SK-N-SH (cell line): Measurements from ENCODE around the gene MTAP. TPM values are rescaled to one million over a fixed set of nuclear protein-coding genes. Genes with fewer than 3 reads are reported as not detected.

Experiments
- CTCF ChIA-PET: fragments of 300-600, 350-600 bp; formaldehyde crosslinking; extraction: SDS; loops from one replicate; lab custom pipeline; 2021; lab: Yijun Ruan, JAX
- POLR2A ChIA-PET: fragments of 350-600 bp; sonication (Branson Sonifier 250); formaldehyde crosslinking; extraction: SDS; loops from one replicate; lab custom pipeline; 2020; ENCODE audit warnings: antibody characterized with exemption, inconsistent platforms; lab: Yijun Ruan, JAX
- DNase-seq: peaks from one replicate; pipeline ENCODE4 v3.0.0; 2012
- H2AFZ ChIP-seq: fragments of 200-600 bp; sonication (generic); 2 replicates; pipeline ENCODE4 v1.8.1; 2016; ENCODE audit warnings: antibody characterized with exemption, mild to moderate bottlenecking, low read depth
- H3F3A ChIP-seq: fragments of 200-600 bp; sonication (generic); replicated peaks from 2 replicates; pipeline ENCODE3; 2016; ENCODE audit warnings: antibody characterized with exemption, mild to moderate bottlenecking; ENCODE audit not compliant: insufficient read depth
- H3K27ac ChIP-seq, 2 experiments: fragments of 200-500 bp in 1 of 2; fragments of 200-600 bp in 1 of 2; sonication (Bioruptor generic) in 1 of 2; sonication (generic), shearing (Covaris generic) in 1 of 2; 2 replicates each; pipeline versions ENCODE4 v1.5.1 to v1.6.1; 2014 to 2016; ENCODE audit warnings: low read depth in 2 of 2, inconsistent platforms in 1 of 2, low read length in 1 of 2, mild to moderate bottlenecking in 1 of 2, mixed read lengths in 1 of 2
- H3K27me3 ChIP-seq: fragments of 200-600 bp; sonication (generic), shearing (Covaris generic); 2 replicates; pipeline ENCODE4 v1.6.1; 2016; ENCODE audit warnings: mixed run types; ENCODE audit not compliant: insufficient read depth
- H3K36me3 ChIP-seq, 2 experiments: fragments of 200-500 bp in 1 of 2; fragments of 200-600 bp in 1 of 2; sonication (Bioruptor generic) in 1 of 2; sonication (generic) in 1 of 2; replicated peaks in 1 of 2; 2 replicates each; pipeline versions ENCODE3 to v1.5.1; 2014 to 2016; ENCODE audit warnings: low read length in 1 of 2, mild to moderate bottlenecking in 1 of 2; ENCODE audit not compliant: insufficient read depth in 2 of 2, control insufficient read depth in 1 of 2
- H3K4me1 ChIP-seq, 2 experiments: fragments of 200-500 bp in 1 of 2; fragments of 200-600 bp in 1 of 2; sonication (Bioruptor generic) in 1 of 2; sonication (generic), shearing (Covaris generic) in 1 of 2; 2 replicates each; pipeline versions ENCODE4 v1.5.1 to v1.6.1; 2014 to 2016; ENCODE audit warnings: low read depth in 1 of 2, low read length in 1 of 2, mixed run types in 1 of 2; ENCODE audit not compliant: insufficient read depth in 2 of 2, control insufficient read depth in 1 of 2
- H3K4me2 ChIP-seq: fragments of 200-600 bp; sonication (generic), shearing (Covaris generic); 2 replicates; pipeline ENCODE4 v1.6.1; 2017; ENCODE audit warnings: mixed run types
- H3K4me3 ChIP-seq, 2 experiments: fragments of 200-500 bp in 1 of 2; fragments of 200-600 bp in 1 of 2; sonication (Bioruptor generic) in 1 of 2; sonication (generic), shearing (Covaris generic) in 1 of 2; 2 replicates each; pipeline versions ENCODE4 v1.5.1 to v1.8.1; 2014 to 2016; ENCODE audit warnings: low read depth in 2 of 2, inconsistent platforms in 1 of 2, low read length in 1 of 2, mild to moderate bottlenecking in 1 of 2, mixed read lengths in 1 of 2, moderate library complexity in 1 of 2
- H3K79me2 ChIP-seq: fragments of 200-600 bp; sonication (generic); 2 replicates; pipeline ENCODE4 v1.8.1; 2017; ENCODE audit warnings: mild to moderate bottlenecking; ENCODE audit not compliant: insufficient read depth
- H3K9ac ChIP-seq: fragments of 200-600 bp; sonication (generic); 2 replicates; pipeline ENCODE4 v1.6.1; 2017; ENCODE audit warnings: mixed run types
- H3K9me2 ChIP-seq: fragments of 200-600 bp; sonication (generic); 2 replicates; pipeline ENCODE4 v1.6.1; 2017; ENCODE audit warnings: mixed run types
- H3K9me3 ChIP-seq: fragments of 200-600 bp; sonication (generic); 2 replicates; pipeline ENCODE4 v1.6.1; 2017; ENCODE audit warnings: mixed run types, mild to moderate bottlenecking, moderate library complexity
- H4K20me1 ChIP-seq: fragments of 200-600 bp; sonication (generic); 2 replicates; pipeline ENCODE4 v1.6.1; 2017; ENCODE audit warnings: mild to moderate bottlenecking, mixed run types; ENCODE audit not compliant: insufficient read depth
- CHD2 ChIP-seq: fragments of 150-350 bp; IDR thresholded peaks from 2 replicates; pipeline ENCODE4 v1.6.1; 2018; ENCODE audit warnings: low read length; ENCODE audit not compliant: partially characterized antibody
- ELF1 ChIP-seq: IDR thresholded peaks from 2 replicates; pipeline ENCODE4 v1.4.0; 2012
- EP300 ChIP-seq, 2 experiments: IDR thresholded peaks; 2 replicates each; pipeline versions ENCODE4 v1.4.0 to v1.6.1; 2012; ENCODE audit warnings: borderline replicate concordance in 1 of 2, low read depth in 1 of 2, low read length in 1 of 2
- EZH2phosphoT487 ChIP-seq: fragments of 200-600 bp; sonication (generic); IDR thresholded peaks from 2 replicates; pipeline ENCODE4 v1.6.1; 2017; ENCODE audit warnings: low read depth, mixed run types, mild to moderate bottlenecking, antibody characterized with exemption, moderate library complexity, borderline replicate concordance
- FOXJ3 ChIP-seq: sonication (generic); formaldehyde crosslinking; IDR thresholded peaks from 2 replicates; pipeline ENCODE4 v1.5.1; 2020; ENCODE audit warnings: mild to moderate bottlenecking, missing genetic modification reagents
- GABPA ChIP-seq: IDR thresholded peaks from 2 replicates; pipeline ENCODE4 v1.4.0; 2012; ENCODE audit warnings: low read depth, mild to moderate bottlenecking
- GATA2 ChIP-seq: sonication (generic); formaldehyde crosslinking; IDR thresholded peaks from 2 replicates; pipeline ENCODE4 v1.5.0; 2020; ENCODE audit warnings: mild to moderate bottlenecking, missing genetic modification reagents
- MEF2A ChIP-seq: IDR thresholded peaks from 2 replicates; pipeline ENCODE4 v1.4.0; 2012; ENCODE audit warnings: low read depth, borderline replicate concordance
- MXI1 ChIP-seq: IDR thresholded peaks from 2 replicates; pipeline ENCODE4 v1.6.1; 2012; ENCODE audit warnings: mild to moderate bottlenecking, low read depth, low read length, improper control_type of control experiment
- NFIC ChIP-seq: IDR thresholded peaks from 2 replicates; pipeline ENCODE4 v1.4.0; 2012; ENCODE audit warnings: borderline replicate concordance
- NRF1 ChIP-seq: IDR thresholded peaks from 2 replicates; pipeline ENCODE4 v1.6.1; 2012; ENCODE audit warnings: low read depth, mild to moderate bottlenecking, low read length
- POLR2AphosphoS5 ChIP-seq: IDR thresholded peaks from 2 replicates; pipeline ENCODE4 v1.6.1; 2012; ENCODE audit warnings: low read depth, low read length
- RAD21 ChIP-seq: IDR thresholded peaks from 2 replicates; pipeline ENCODE4 v1.6.1; 2012; ENCODE audit warnings: mild to moderate bottlenecking, low read length
- RFX5 ChIP-seq: IDR thresholded peaks from 2 replicates; pipeline ENCODE4 v1.6.1; 2012; ENCODE audit warnings: mild to moderate bottlenecking, improper control_type of control experiment, low read length
- RXRA ChIP-seq: IDR thresholded peaks from 2 replicates; pipeline ENCODE4 v1.4.0; 2012; ENCODE audit warnings: low read depth, mild to moderate bottlenecking, borderline replicate concordance
- SMC3 ChIP-seq: IDR thresholded peaks from 2 replicates; pipeline ENCODE4 v1.6.1; 2012; ENCODE audit warnings: low read depth, low read length, improper control_type of control experiment
- TCF12 ChIP-seq: IDR thresholded peaks from 2 replicates; pipeline ENCODE4 v1.4.0; 2012
- TEAD4 ChIP-seq: IDR thresholded peaks from 2 replicates; pipeline ENCODE4 v1.4.0; 2012; ENCODE audit warnings: mild to moderate bottlenecking, borderline replicate concordance; ENCODE audit not compliant: insufficient read depth
- WGBS: methylation state at CpG from one replicate; pipeline ENCODE4 v1.1.6; 2017; ENCODE audit warnings: low lambda C conversion rate; 5-methylcytosine and 5-hydroxymethylcytosine counted together
- polyA plus RNA-seq, 3 experiments: library from polyadenylated mRNA; depleted of rRNA; stranded (reverse); fragments of >200 nt; gene quantifications; 2 replicates each; pipeline ENCODE4 v1.2.3, GENCODE V29; 2012
- TF ChIP-seq, protein P1 (sequence below): fragments of 200-600 bp; sonication (generic); IDR thresholded peaks from 2 replicates; pipeline ENCODE4 v1.6.1; 2017; ENCODE audit warnings: antibody characterized with exemption, mild to moderate bottlenecking, moderate library complexity
- TF ChIP-seq, protein P2 (sequence below): IDR thresholded peaks from 2 replicates; pipeline ENCODE4 v1.4.0; 2012; ENCODE audit warnings: low read depth
- TF ChIP-seq, protein P3 (sequence below): IDR thresholded peaks from 2 replicates; pipeline ENCODE4 v1.4.0; 2012; ENCODE audit warnings: low read depth, borderline replicate concordance

MTAP gene
- polyA plus RNA-seq, 1 of the 3 experiments (the other 2 are of a cell fraction): 9.8 TPM

DNA sequence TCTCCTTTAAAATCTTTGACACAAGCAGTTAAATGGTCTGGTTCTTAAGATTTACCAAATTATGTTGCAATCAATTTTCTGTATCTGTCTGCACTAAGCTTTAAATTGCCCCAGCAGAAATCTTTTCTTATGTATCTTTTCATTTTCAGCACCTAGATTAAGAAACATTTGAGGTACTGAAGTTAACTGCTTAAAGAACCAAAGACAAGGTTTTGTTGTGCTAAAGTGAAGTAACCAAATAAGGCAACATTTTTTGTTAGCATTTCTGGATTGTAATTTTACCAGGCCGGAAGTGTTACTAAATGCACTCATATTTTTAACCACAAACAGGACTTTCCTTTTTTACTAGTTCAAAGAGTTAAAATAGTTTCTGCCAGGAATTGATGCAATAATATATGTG is 24.1 kb upstream of the MTAP start:
- Histone ChIP-seq H3K27ac (no peak overlapping the region), H3K4me2 (no peak overlapping the region), H3K27me3 (no peaks in the 10 kb centered on the region)

DNA sequence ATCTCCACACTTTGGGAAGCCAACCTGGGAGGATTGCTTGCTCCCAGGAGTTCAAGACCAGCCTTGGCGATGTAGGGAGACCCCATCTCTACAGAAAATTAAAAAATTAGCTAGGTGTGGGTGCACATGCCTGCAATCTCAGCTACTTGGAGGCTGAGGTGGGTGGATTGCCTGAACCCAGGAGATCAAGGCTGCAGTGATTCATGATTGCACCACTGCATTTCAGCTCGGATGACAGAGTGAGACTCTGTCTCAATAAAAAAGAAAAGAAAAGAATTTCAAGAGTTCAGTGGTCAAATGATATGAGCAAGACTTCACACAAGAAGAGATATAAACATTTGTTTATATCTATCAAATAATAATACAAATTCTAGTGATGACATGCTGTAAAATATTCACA is 23.0 kb upstream of the MTAP start:
- Histone ChIP-seq H4K20me1 (no peaks in the 10 kb centered on the region), H3F3A (no peaks in the 10 kb centered on the region), H3K4me1 (no peaks in the 10 kb centered on the region), H3K27me3 (0 out of 2 replicates have a peak, but pooled peaks cover 9% of the 10 kb centered on the region), H3K9me3 (no peaks in the 10 kb centered on the region), H3K4me3 (no peak overlapping the region), H3K4me2 (no peak overlapping the region), H3K9me2 (no peaks in the 10 kb centered on the region), H3K79me2 (no peaks in the 10 kb centered on the region), H3K36me3 (no peaks in the 10 kb centered on the region), H3K9ac (no peak overlapping the region), H2AFZ (no peak overlapping the region), H3K27ac (no peak overlapping the region)
- 6% methylated on average over 2 of the region's 2 CpGs for WGBS
- DNase-seq: no peak
- ChIA-PET CTCF (interaction anchor here (0.7 to 1.3 kb wide), 2 partner anchors 9 to 10 kb away, joined by 4 to 5 read pairs; no protein-coding TSS in a partner anchor), POLR2A (no interaction called here)
- TF ChIP-seq ELF1 (no peak), CHD2 (no peak), TEAD4 (no peak), RAD21 (no peak), EP300 (IDR thresholded peaks at IDR 0.05; ENCODE audit: borderline replicate concordance in 1 of 2, low read depth in 1 of 2, low read length in 1 of 2) (no peak), RXRA (no peak), POLR2AphosphoS5 (no peak), TCF12 (no peak), SMC3 (no peak)
- TF ChIP-seq, protein P1, sequence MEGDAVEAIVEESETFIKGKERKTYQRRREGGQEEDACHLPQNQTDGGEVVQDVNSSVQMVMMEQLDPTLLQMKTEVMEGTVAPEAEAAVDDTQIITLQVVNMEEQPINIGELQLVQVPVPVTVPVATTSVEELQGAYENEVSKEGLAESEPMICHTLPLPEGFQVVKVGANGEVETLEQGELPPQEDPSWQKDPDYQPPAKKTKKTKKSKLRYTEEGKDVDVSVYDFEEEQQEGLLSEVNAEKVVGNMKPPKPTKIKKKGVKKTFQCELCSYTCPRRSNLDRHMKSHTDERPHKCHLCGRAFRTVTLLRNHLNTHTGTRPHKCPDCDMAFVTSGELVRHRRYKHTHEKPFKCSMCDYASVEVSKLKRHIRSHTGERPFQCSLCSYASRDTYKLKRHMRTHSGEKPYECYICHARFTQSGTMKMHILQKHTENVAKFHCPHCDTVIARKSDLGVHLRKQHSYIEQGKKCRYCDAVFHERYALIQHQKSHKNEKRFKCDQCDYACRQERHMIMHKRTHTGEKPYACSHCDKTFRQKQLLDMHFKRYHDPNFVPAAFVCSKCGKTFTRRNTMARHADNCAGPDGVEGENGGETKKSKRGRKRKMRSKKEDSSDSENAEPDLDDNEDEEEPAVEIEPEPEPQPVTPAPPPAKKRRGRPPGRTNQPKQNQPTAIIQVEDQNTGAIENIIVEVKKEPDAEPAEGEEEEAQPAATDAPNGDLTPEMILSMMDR: no peak
- TF ChIP-seq, protein P2, sequence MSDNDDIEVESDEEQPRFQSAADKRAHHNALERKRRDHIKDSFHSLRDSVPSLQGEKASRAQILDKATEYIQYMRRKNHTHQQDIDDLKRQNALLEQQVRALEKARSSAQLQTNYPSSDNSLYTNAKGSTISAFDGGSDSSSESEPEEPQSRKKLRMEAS: no peak

More for the DNA sequence above, 24.1 kb upstream of the MTAP start:
- Histone ChIP-seq H2AFZ (no peak overlapping the region), H3K9me3 (no peaks in the 10 kb centered on the region), H4K20me1 (no peaks in the 10 kb centered on the region), H3K9ac (no peak overlapping the region), H3K9me2 (no peaks in the 10 kb centered on the region), H3K4me3 (no peak overlapping the region), H3K36me3 (no peaks in the 10 kb centered on the region), H3K4me1 (no peaks in the 10 kb centered on the region), H3F3A (no peaks in the 10 kb centered on the region), H3K79me2 (no peaks in the 10 kb centered on the region)
- ChIA-PET CTCF (interaction anchor here (0.7 to 1.1 kb wide), 2 partner anchors 10 to 69 kb away, joined by 3 to 5 read pairs; no protein-coding TSS in a partner anchor), POLR2A (no interaction called here)
- WGBS: 9% methylated on average over 1 of the region's 1 CpG
- no peak for DNase-seq
- TF ChIP-seq RXRA: no peak
- TF ChIP-seq, protein P3, sequence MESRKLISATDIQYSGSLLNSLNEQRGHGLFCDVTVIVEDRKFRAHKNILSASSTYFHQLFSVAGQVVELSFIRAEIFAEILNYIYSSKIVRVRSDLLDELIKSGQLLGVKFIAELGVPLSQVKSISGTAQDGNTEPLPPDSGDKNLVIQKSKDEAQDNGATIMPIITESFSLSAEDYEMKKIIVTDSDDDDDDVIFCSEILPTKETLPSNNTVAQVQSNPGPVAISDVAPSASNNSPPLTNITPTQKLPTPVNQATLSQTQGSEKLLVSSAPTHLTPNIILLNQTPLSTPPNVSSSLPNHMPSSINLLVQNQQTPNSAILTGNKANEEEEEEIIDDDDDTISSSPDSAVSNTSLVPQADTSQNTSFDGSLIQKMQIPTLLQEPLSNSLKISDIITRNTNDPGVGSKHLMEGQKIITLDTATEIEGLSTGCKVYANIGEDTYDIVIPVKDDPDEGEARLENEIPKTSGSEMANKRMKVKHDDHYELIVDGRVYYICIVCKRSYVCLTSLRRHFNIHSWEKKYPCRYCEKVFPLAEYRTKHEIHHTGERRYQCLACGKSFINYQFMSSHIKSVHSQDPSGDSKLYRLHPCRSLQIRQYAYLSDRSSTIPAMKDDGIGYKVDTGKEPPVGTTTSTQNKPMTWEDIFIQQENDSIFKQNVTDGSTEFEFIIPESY: no peak
- no peak for TF ChIP-seq RFX5
- TF ChIP-seq RAD21: no peak
- TF ChIP-seq MXI1: no peak
- no peak for TF ChIP-seq SMC3
- TF ChIP-seq, protein P1: no peak
- no peak for TF ChIP-seq MEF2A
- no peak for TF ChIP-seq POLR2AphosphoS5
- TF ChIP-seq GATA2: no peak
- no peak for TF ChIP-seq NRF1
- TF ChIP-seq NFIC: no peak
- TF ChIP-seq GABPA: no peak
- no peak for TF ChIP-seq TCF12
- no peak for TF ChIP-seq EZH2phosphoT487
- TF ChIP-seq FOXJ3 (CRISPR knock-in tag): no peak
